ENCODE measurements around the gene GLRX3.
"Not testable (repeated sequence)": the region's sequence is repeated elsewhere in the genome, so short reads cannot be mapped to it uniquely, and the experiment has no call there.

The GLRX3 gene

DNA sequence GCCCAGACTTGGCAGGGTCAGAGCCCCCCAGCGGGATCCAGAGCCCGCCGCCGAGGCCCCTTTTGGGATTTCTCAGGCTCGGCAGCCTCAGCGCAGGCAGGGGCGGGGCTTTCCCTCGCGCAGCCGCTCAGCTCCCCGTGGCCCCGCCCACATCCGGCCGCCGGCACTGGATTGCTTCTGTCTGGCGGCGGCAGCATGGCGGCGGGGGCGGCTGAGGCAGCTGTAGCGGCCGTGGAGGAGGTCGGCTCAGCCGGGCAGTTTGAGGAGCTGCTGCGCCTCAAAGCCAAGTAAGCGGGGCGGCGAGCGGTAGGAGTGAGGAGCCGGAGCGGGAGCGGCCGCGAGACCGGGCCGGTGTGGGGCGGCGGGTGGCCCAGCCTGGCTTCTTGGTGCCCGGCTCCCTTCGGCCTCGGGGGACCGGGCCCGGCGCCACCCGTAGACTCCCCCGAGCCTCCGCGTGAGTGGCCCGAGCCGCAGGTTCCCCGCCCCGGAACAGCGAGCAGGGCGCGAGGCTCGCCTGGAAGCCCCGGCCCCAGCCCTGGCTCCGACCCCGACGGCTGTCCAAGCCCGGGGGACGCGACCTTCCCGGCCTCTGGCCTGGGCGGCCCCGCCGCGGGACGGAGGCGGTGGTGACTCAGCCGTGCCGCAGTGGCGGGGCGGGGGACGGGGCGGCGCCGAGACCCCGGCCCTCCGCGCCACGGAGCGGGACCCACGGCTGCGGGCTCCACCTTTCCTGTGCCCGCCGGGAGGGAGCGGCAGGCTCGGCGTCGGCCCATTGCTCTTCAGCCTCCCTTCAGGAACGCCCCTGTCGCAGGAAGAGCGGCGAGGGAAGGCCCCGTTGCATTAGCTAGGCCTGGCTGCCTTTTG lies at the start of gene GLRX3:
TSS of gene GLRX3 (plus strand) at position 166 of the 864 bp plus-strand sequence. CDS start at position 196, 30 bp downstream.
- peak; percentile 77 for DNase-seq

DNA sequence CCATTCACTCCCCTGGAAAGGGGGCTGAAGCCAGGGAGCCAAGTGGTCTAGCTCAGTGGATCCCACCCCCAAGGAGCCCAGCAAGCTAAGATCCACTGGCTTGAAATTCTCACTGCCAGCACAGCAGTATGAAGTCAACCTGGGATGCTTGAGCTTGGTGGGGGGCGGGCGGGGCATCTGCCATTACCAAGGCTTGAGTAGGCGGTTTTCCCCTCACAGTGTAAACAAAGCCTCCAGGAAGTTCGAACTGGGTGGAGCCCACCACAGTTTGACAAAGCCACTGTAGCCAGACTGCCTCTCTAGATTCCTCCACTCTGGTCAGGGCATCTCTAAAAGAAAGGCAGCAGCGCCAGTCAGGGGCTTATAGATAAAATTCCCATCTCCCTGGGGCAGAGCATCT lies 45.6 kb upstream of the GLRX3 start:
- not testable (repeated sequence) for DNase-seq

DNA sequence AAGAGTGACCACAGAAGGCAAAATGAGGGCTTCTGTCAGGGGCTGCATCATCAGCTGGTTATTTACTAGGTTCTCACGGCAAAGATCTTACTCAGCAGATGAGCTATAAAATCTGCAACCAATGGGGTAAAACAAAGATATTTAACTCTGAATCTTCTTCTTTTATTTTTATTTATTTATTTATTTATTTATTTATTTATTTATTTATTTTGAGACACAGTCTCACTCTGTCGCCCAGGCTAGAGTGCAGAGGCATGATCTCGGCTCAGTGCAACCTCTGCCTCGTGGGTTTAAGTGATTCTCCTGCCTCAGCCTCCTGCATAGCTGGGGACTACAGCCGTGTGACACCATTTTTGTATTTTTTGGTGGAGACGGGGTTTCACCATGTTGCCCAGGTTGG lies 36.8 kb upstream of the GLRX3 start:
- DNase-seq = no peak

DNA sequence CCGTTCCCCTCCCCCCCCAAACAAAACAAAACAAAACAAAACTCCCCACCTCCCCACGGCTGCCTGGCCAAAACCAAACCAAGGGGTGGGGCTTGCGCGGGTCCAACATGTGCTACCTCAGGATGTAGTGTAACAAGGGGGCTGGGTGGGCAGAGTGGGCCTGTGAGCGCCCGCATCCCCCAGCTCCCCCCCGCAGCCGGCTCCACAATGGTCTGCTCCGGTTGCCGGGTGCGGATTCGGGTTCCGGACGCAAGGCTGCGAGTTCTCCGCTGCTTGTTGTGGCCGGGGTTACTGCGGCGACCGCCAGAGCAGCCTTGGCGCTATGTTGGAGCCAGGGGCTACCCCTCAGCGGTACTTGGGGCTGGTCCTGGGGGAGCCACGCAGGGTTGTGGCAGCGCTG lies 30.5 kb upstream of the GLRX3 start:
- no peak for DNase-seq

DNA sequence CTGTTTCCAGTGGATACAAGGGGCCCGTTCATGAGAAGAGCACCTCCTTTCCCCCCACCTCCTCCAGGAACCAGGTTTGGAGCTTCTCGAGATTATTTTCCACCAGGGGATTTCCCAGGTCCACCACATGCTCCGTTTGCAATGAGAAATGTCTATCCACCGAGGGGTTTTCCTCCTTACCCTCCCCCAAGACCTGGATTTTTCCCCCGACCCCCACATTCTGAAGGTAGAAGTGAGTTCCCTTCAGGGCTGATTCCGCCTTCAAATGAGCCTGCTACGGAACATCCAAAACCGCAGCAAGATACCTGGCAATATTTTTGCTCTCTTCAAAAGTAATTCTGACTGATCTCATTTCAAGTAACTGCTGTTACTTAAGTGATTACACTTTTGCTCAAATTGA lies 28.0 kb upstream of the GLRX3 start:
- not testable (repeated sequence) for DNase-seq

DNA sequence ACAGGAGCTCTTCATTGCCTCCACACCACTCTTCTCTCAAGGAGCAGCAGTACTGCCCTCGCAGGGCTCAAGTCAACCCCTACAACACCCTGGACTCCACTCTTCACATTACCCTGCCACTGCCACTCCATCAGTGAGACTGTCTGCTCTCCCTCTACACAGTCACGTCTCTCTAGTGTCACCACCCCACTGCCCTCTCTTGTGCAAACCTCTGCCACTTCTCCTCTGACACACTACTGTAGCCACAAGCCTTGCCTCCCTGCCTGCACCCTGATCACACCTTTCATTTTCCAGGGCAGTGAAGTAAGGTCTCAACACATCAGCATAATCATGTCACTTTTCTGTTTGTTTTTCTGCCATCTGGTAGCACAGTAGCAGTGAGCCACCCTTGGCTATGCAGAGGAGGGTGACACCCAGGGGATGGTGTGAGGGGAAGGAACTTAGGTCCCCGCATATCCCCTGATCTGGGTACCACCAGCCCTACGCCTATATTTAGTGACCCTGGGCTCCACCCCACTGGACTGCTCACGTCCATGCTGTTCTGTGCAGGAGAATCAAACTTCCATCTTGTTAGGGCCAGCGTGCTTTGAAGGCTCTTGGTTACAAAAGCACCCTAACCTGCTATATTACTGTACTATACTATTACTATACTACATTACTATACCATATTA lies 27.1 kb upstream of the GLRX3 start:
- DNase-seq = no peak

DNA sequence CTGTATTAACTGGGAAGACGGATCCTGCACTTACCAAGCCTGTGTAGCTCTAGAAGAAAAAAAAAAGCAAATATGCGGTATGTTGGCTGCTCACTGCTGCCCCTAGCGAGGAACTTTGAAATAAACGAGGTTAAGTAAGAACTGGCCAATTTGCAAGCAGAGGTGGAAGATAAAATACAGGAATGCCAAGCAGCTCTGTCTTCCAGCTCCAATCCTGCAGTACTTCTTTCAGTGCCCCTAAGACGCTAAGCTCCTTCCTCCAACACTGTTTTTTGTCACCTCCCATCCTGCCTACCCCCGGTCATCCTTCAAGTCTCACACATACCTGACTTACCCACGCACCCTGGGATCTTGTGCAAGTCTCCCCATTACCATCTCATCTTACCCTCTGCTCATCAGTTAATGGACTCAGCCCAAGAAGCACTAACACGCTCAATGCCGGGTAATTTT lies 26.4 kb upstream of the GLRX3 start:
- peak; percentile 89 for DNase-seq

DNA sequence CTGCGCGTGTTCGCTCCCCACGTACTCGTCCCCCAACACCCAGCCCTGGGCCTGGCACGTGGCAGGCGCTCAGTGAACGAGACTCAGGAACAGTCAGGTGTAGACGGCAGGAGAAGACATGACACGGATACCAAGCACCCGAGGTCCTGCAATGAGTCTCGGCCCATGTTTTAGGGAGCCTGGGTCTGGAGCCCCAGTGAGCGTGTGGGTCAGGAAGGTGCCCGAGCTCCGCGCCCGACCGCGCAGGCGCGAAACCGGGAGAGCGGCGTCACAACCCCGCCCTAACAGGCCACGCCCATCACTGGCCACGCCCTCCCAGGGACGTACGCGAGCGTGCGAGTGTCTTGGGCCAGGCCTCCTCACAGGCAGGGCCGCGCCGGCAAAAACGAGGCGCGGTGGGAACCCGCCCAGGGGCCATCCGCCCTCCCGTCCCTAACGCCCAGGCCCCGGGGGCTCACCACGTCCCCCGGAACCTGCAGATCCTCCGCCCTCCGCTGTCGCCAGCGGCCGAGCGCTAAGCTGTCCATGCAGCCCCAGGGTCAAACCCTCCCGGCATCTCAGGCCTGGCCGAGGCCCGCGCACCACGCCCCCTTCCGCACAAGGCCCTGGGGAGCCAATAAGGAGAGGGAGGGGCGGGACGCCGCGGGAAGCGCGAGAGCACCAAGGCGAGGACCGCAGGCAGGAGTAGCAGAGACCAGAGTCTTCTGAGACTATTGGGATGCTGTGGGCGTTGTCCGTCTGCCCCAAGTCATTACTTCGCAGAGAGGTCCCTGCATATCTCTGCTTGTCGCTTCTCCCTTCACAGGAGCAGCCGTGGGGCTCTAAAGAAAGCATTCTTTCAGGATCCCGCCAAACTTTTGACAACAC lies 25.7 kb upstream of the GLRX3 start, which contains the start of gene C10orf143:
TSS of gene C10orf143 (minus strand) at position 585 of the 867 bp plus-strand sequence. CDS start at position 527, 58 bp downstream.
- peak; percentile 97 for DNase-seq

DNA sequence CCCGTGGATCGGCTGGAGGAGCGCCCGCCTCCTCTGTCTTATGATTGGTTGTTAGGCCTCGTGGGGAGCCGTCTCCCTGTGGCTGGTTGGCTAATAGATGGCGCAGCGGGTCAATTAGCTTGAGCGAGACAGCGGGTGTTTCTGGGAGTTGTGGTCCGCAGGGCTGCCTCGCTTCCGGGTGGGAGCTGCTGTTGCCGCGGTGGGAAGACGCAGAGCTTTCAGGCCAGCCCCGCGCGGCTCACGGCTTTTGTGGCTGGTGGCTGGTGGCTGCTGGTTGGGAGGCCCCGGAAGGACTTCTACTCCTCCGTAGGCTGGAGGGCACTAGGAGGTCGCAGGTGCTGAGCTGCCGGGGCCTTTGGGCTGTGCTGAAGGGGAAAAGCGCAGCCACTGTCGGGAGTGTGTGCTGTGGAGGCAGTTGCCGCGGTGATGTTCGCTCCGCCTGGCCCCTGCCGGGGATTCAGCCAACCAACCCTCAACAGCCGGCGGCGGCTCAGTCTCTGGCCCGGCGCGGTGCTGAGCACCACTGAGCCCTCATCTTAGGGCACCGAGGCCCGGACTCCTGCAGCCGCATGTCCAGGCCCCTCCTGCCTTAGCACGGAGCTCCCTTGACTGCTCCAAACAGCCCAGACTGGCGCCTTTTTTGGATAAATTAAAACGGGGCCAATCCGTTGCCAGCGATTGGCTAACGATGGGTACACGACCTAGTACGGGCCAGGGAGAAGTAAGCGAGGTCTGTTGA lies 24.9 kb upstream of the GLRX3 start:
- DNase-seq = peak; percentile 98

DNA sequence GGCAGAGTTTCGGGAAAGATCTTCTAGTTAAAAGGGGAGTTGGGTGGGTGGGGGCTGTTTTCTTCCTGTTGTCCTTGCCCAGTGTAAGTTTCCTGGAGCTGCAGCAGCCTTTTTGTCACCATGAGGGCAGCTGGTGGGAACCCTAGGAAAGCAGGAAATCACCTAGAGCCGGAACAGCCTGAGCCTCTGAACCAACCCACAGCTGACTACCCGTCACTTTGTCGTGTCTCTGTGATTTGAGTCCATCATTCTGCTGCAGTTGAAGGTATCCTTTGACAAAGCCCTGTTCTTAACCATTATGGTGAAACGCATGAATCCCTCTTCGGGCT lies 24.4 kb upstream of the GLRX3 start:
- DNase-seq = no peak

DNA sequence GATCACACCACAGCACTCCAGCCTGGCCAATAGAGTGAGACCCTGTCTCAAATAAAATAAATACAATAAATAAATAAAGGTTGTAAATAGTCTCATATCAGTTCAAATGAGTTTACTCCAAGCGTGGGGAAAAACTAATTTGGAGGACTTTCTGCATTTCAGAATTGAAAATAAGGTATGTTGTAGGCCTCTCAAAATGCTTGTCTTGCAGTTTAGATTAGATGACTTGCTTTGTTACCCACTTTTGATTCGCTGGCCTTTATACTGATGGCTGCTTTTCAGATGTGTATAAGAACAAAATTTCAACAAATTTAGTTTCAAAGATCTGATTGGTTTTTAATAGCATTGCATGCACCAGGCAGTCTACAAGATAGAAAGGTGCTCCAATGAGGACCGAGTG lies 23.4 kb upstream of the GLRX3 start:
- DNase-seq = no peak

DNA sequence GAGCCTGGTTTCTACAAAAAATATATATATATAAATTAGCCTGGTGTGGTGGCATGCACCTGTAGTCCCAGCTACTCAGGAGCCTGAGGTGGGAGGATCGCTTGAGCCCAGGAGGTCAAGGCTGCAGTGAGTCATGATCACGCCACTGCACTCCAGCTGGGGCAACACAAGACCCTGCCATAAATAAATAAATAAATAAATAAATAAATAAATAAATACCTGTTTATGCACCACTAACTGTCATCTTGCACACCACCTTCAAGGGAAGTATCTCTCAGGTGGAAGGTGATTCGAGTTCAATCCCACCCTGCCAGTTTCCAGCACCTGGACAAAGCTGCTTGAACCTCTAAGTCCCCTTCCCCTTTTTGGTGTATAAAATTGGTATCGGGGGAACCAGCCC lies 19.2 kb upstream of the GLRX3 start:
- DNase-seq = not testable (repeated sequence)

DNA sequence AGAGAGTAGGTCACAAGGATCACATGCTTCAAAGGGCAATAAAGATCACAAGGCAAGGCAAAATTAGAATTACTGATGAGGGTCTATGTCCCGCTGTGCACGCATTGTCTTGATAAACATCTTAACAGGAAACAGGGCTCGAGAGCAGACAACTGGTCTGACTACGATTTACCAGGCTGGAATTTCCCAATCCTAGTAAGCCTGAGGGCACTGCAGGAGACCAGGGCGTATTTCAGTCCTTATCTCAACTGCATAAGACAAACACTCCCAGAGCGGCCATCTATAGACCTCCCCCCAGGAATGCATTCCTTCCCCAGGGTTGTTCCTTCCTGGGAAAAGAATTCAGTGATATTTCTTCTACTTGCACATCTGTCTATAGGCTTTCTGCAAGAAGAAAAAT lies 18.7 kb upstream of the GLRX3 start:
- DNase-seq = not testable (repeated sequence)

DNA sequence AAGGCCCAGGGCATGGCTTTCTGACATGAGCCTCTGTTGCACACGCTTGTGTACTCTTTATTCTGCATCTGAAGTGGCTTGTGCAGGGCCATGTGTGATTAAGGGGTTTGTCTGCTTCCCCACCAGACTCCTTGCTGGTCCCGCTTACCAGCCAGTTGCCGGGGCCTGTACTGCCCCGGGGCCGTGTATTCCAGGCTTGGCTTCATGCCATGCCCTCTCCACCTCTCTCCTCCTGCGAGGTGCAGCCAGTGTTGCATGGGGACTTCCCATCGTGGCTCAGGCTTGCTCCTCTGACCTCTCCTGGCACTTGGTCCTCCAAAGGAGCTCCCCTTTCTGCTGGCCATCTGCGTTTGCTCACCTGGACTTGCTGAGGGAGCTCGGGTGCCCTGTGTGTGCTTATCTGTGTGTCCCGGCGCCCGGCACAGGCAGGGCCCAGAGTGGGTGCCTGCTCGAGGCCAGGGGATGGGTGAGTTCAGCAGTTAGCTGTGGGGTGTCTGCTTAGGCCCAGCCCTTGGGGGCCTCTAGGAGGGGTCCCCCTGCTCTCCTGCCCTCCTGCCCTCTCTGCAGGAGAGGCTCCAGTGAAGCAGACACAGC lies 14.6 kb upstream of the GLRX3 start:
- DNase-seq = no peak

DNA sequence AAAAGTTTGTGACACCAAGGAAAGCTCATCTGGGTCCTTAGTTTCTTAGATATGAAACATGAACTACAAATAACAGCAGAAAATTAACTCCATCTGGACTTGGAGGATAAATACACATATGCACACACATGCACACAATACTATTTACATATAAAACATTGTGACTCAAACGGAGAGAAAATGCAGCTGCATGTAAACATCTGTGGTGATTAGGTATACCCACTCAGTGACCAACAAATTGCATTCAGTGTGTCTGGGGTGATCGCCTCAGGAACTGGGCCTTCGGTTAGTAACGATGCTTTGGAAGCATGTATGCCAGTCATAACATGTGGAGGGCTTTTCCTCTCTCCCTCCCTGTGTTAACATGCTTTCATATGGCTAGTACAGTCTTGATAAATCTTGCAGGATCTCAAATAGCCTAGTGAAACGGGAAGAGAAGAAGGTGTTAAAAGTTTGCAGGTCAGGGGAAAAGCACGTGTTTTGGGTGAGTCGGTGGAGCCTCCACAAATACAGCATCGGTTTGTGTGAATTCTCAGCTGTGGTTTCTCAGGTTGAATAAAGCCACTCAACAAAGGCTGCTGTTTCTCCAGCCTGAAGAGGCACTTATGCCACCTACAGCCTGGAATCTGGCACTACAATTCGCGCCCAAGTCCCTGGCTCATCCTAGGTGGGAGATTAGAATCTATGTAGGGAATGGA lies 8.7 kb upstream of the GLRX3 start:
- peak; percentile 69 for DNase-seq

DNA sequence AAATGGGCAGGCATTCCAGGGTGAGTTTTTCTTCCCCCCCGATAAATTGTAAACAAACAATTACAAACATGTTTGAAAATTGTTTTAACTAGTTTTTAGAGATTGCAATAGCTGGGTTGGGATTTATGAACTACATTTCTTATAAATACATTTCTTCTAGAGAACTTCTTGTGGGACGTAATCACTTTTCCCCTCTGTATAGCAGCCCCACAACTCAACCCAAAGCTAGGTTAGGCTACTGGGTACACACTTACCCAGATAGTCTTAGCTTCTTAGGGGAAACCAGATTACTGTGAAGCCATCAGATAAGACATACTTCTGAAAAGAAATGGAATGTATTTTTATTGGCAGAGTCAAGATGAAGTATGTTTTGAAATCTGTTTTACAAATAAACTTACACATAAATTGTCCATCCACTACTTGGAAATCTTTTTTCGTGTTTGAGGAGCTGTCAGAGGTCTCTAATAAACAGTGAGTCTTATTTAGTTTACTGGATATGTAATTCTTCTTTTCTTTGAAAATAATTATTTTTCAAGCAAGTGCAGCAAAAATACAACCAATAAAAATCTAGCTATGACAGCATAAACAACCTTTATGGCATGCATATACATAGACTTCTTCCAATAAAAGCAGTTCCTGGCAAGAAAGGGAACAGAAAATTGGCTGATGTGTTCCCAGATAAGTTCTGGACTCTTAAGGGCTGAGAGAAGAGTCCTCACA lies 8.0 kb upstream of the GLRX3 start:
- DNase-seq = no peak

DNA sequence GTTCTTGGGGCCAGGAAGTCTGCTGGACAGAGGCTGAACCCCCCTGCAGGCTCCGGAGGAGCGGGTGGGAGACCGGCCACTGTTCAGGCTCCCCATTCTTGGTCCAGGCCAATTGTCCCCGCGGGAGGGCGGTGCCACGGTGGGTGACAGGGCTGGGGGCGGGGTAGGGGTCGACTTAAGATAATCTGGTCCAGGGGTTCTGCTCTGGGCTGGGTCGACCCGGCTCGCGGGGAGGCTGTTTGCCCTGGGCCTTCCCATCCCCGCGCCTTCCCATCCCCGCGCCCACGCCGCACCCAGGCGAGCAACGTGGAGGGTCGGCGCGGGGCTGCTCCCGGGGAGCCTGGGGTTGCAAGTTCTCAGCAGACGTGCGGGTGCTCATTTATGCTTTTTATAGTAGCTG lies 7.3 kb upstream of the GLRX3 start:
- no peak for DNase-seq

DNA sequence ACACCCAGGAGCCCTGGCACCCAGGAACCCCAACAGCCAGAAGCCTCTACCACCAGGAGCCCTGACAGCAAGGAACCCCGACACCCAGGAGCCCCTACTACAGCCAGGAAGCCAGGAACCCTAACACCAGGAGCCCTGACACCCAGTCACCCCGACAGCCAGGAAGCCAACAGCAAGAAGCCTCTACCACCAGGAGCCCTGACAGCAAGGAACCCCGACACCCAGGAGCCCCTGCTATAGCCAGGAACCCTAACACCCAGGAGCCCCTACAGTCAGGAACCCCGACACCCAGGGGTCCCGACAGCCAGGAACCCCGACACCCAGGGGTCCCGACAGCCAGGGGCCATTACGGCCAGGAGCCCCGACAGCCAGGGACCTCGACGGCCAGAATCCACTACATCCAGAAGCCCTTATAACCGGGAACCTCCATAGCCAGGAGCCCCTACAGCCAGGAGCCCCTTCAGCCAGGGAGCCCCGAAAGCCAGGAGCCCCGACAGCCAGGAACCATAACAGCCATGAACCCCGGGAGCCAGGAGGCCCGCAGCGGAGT lies 440 bp upstream of the GLRX3 start:
- no peak for DNase-seq

DNA sequence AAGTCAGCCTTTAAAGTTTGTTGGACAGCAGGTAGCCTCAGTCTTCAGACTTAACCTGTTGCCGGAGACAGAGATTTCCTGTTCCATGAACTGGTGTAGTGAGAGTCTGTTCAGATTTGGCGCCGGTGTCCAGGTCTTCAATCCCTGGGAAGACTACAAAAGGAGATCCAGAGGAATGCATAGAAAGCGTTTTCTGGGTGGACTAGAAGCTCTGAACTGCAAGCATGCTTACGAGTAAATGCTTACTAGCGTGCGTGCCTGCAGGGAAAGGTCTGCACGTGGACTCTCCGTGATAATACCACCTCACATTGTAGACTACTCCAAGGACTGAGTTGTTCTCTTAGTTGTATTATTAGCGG lies 878 bp downstream of the GLRX3 start:
- DNase-seq = no peak

DNA sequence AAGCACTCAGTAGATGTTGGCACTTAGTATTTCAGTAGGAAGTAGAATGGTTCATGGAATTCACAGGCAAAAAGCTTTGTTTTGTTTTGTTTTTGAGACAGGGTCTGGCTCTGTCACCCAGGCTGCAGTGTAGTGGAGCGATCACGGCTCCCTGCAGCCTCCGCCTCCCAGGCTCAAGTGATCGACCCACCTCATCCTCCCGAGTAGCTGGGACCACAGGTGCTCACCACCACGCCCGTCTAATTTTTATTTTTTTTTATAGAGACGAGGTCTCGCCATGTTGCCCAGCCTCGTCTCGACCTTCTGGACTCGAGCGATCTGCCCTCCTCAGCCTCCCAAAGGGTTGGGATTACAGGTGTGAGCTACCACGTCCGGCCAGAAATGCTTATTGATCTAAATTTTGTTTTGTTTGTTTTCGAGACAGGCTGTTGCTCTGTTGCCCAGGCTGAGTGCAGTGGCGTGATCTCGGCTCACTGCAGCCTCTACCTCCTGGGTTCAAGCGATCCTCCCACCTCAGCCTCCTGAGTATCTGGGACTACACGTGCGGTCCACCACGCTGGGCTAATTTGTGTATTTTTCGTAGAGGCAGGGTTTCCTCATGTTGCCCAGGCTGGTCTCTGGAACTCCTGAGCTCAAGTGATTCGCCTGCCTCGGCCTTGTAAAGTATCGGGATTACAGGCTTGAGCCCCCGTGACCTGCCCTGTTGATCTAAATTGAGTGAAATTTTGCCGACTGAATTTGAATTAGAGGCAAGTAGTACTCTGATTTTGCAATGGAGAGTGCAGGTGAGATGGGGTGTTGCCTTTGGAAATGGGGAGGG lies 1.7 kb downstream of the GLRX3 start:
- DNase-seq = no peak

All from fibroblast of upper back skin (primary cell).